HG02610 (cell line): ENCODE results near the gene GPRC5B.

ENCODE experiments used
- ATAC-seq: cut with Tn5 transposase; IDR thresholded peaks from one replicate; pipeline ENCODE4 v1.9.1; 2021; ENCODE audit warnings: mild to moderate bottlenecking, moderate library complexity; ENCODE audit not compliant: unreplicated experiment

The GPRC5B gene

GRCh38 chr16:19850131-19850817, 34.4 kb downstream of the GPRC5B start:
- ATAC-seq, result no peak

- ATAC-seq, result no peak
Observed at GRCh38 chr16:19848756-19849155, 35.9 kb downstream of the GPRC5B start.

- no peak for ATAC-seq
Observed at GRCh38 chr16:19846436-19846835, 38.2 kb downstream of the GPRC5B start.

- ATAC-seq, result no peak
Observed at GRCh38 chr16:19844945-19845641, 39.6 kb downstream of the GPRC5B start.

- ATAC-seq, result no peak
Observed at GRCh38 chr16:19843371-19843770, 41.3 kb downstream of the GPRC5B start.

- no peak for ATAC-seq
Observed at GRCh38 chr16:19842426-19843157, 42.1 kb downstream of the GPRC5B start.

- ATAC-seq, result no peak
Observed at GRCh38 chr16:19841184-19841583, 43.5 kb downstream of the GPRC5B start.

- no peak for ATAC-seq
Observed at GRCh38 chr16:19840524-19841110, 44.0 kb downstream of the GPRC5B start.

- no peak for ATAC-seq
Observed at GRCh38 chr16:19837984-19838707, 46.5 kb downstream of the GPRC5B start.

- ATAC-seq, result no peak
Observed at GRCh38 chr16:19837331-19837980, 47.2 kb downstream of the GPRC5B start.

- no peak for ATAC-seq
Observed at GRCh38 chr16:19835968-19836421, 48.7 kb downstream of the GPRC5B start.

GRCh38 chr16:19835196-19835595, 49.5 kb downstream of the GPRC5B start:
- no peak for ATAC-seq

- ATAC-seq, result no peak
Observed at GRCh38 chr16:19833581-19833980, 51.1 kb downstream of the GPRC5B start.

GRCh38 chr16:19833176-19833575, 51.5 kb downstream of the GPRC5B start:
- no peak for ATAC-seq

GRCh38 chr16:19831678-19832077, 53.0 kb downstream of the GPRC5B start:
- no peak for ATAC-seq

- no peak for ATAC-seq
Observed at GRCh38 chr16:19830902-19831560, 53.6 kb downstream of the GPRC5B start.

GRCh38 chr16:19829844-19830692, 54.6 kb downstream of the GPRC5B start:
- ATAC-seq, result no peak

GRCh38 chr16:19824216-19824615, 60.4 kb downstream of the GPRC5B start:
- no peak for ATAC-seq

GRCh38 chr16:19823322-19823721, 61.3 kb downstream of the GPRC5B start:
- no peak for ATAC-seq
